GM23338 (cell line): Measurements from ENCODE around the gene PAM. TPM values are rescaled to one million over a fixed set of nuclear protein-coding genes. Genes with fewer than 3 reads are reported as not detected.

Source experiments
- ATAC-seq: fragments of 200-7000 bp; cut with Tn5 transposase; 3 replicates; pipeline ENCODE4 v1.9.1; 2020
- DNase-seq: peaks from one replicate; pipeline ENCODE4 v3.0.0-alpha.2; 2015; ENCODE audit warnings: low spot score
- H2AFZ ChIP-seq: fragments of 200-600 bp; sonication (generic); 2 replicates; pipeline ENCODE4 v1.8.0; 2016; ENCODE audit warnings: antibody characterized with exemption, mild to moderate bottlenecking, moderate library complexity
- H3F3A ChIP-seq: fragments of 200-600 bp; sonication (generic); replicated peaks from 2 replicates; pipeline ENCODE4 v1.8.0; 2017; ENCODE audit warnings: antibody characterized with exemption, mixed run types, low read depth
- H3K27ac ChIP-seq: fragments of 200-600 bp; sonication (generic); 2 replicates; pipeline ENCODE4 v1.6.1; 2016; ENCODE audit warnings: low read depth
- H3K27me3 ChIP-seq: fragments of 200-600 bp; sonication (generic); 2 replicates; pipeline ENCODE4 v1.8.0; 2016; ENCODE audit warnings: mild to moderate bottlenecking, mixed run types, moderate library complexity; ENCODE audit not compliant: insufficient read depth
- H3K36me3 ChIP-seq: fragments of 200-600 bp; sonication (generic); 2 replicates; pipeline ENCODE4 v1.8.0; 2016; ENCODE audit warnings: mild to moderate bottlenecking; ENCODE audit not compliant: insufficient read depth
- H3K4me1 ChIP-seq: fragments of 200-600 bp; sonication (generic); 2 replicates; pipeline ENCODE4 v1.8.0; 2016; ENCODE audit warnings: mild to moderate bottlenecking, moderate library complexity; ENCODE audit not compliant: insufficient read depth
- H3K4me2 ChIP-seq: fragments of 200-600 bp; sonication (generic); 2 replicates; pipeline ENCODE4 v1.7.1; 2017; ENCODE audit warnings: mixed run types
- H3K4me3 ChIP-seq: fragments of 200-600 bp; sonication (generic); 2 replicates; pipeline ENCODE4 v1.6.1; 2016; ENCODE audit warnings: mixed run types
- H3K79me2 ChIP-seq: fragments of 200-600 bp; sonication (generic); replicated peaks from 2 replicates; pipeline ENCODE4 v1.8.0; 2017; ENCODE audit warnings: mild to moderate bottlenecking; ENCODE audit not compliant: insufficient read depth
- H3K9me2 ChIP-seq: fragments of 200-600 bp; sonication (generic); 2 replicates; pipeline ENCODE4 v1.8.0; 2017; ENCODE audit not compliant: insufficient read depth
- H4K20me1 ChIP-seq: fragments of 200-600 bp; sonication (generic); replicated peaks from 2 replicates; pipeline ENCODE4 v1.8.0; 2017; ENCODE audit warnings: mild to moderate bottlenecking; ENCODE audit not compliant: insufficient read depth
- H3K27ac Mint-ChIP-seq: 2 replicates; pipeline ENCODE4 v1.8.0; 2020; ENCODE audit warnings: inconsistent platforms, mild to moderate bottlenecking, moderate library complexity, mixed read lengths
- H3K27me3 Mint-ChIP-seq: 3 replicates; pipeline ENCODE4 v1.8.0; 2022; ENCODE audit warnings: low read depth, mild to moderate bottlenecking, moderate library complexity, mixed read lengths, inconsistent platforms; ENCODE audit not compliant: insufficient read depth, poor library complexity
- H3K36me3 Mint-ChIP-seq: 3 replicates; pipeline ENCODE4 v1.8.0; 2021; ENCODE audit warnings: low read depth, mild to moderate bottlenecking, inconsistent platforms, moderate library complexity, mixed read lengths
- H3K4me1 Mint-ChIP-seq: 3 replicates; pipeline ENCODE4 v1.8.0; 2020; ENCODE audit warnings: mild to moderate bottlenecking, inconsistent platforms, mixed read lengths
- H3K4me3 Mint-ChIP-seq: 3 replicates; pipeline ENCODE4 v1.8.0; 2021; ENCODE audit warnings: moderate library complexity, mild to moderate bottlenecking, inconsistent platforms, mixed read lengths
- H3K9me3 Mint-ChIP-seq: 3 replicates; pipeline ENCODE4 v1.8.0; 2020; ENCODE audit warnings: moderate library complexity, mild to moderate bottlenecking, inconsistent platforms, mixed read lengths
- CTCF ChIP-seq, 2 experiments: fragments of 200-600 bp in 1 of 2; sonication (generic) in 1 of 2; conservative IDR thresholded peaks; 2 replicates each; pipeline versions ENCODE4 v1.5.1 to v1.6.1; 2016 to 2017; ENCODE audit warnings: antibody characterized with exemption in 2 of 2, low read depth in 2 of 2, mild to moderate bottlenecking in 2 of 2, moderate library complexity in 1 of 2
- EZH2phosphoT487 ChIP-seq: fragments of 200-600 bp; sonication (generic); IDR thresholded peaks from one replicate; pipeline ENCODE4 v1.8.1; 2018; ENCODE audit warnings: antibody characterized with exemption; ENCODE audit not compliant: unreplicated experiment
- POLR2AphosphoS5 ChIP-seq: IDR thresholded peaks from 2 replicates; pipeline ENCODE4 v1.6.1; 2016; ENCODE audit warnings: antibody characterized with exemption, low read depth
- REST ChIP-seq: IDR thresholded peaks from one replicate; pipeline ENCODE4 v1.6.1; 2018; ENCODE audit warnings: antibody characterized with exemption; ENCODE audit not compliant: unreplicated experiment
- ZNF331 ChIP-seq: fragments of 250-450 bp; sonication (Bioruptor Pico); IDR thresholded peaks from 2 replicates; pipeline ENCODE4 v1.5.0; 2020; ENCODE audit warnings: low read depth, mild to moderate bottlenecking, moderate library complexity
- ZNF462 ChIP-seq: fragments of 250-450 bp; sonication (Bioruptor Pico); IDR thresholded peaks from 2 replicates; pipeline ENCODE4 v1.5.0; 2020; ENCODE audit warnings: mild to moderate bottlenecking, moderate library complexity
- polyA plus RNA-seq: library from polyadenylated mRNA; unstranded; fragments of >200 nt; fragmentation: Nextera tagmentation; extraction: Ambion mirVana; gene quantifications from 2 replicates; pipeline ENCODE4 v1.2.1, GENCODE V29; 2016
- total RNA-seq: library from RNA; depleted of rRNA; stranded (reverse); fragments of >200 nt; shearing (Covaris generic); gene quantifications from 2 replicates; pipeline ENCODE4 v1.2.3, GENCODE V29; 2014
- TF ChIP-seq, protein P1 (sequence below): IDR thresholded peaks from 2 replicates; pipeline ENCODE4 v1.6.1; 2016; ENCODE audit warnings: antibody characterized with exemption

The PAM gene
- total and polyA plus RNA-seq, 2 experiments from 2014 or later, result 33.9 to 79.4 TPM

GRCh38 chr5:103005276-103005675 lies 250.2 kb downstream of the PAM start (continued):
- TF ChIP-seq ZNF462 (CRISPR knock-in tag) (no peak), EZH2phosphoT487 (no peak), CTCF (conservative IDR thresholded peaks at IDR 0.05; ENCODE audit: low read depth in 2 of 2) (no peak)

- no peak for DNase-seq
These were observed 251.8 kb downstream of the PAM start for GRCh38 chr5:103006921-103007320.

More at GRCh38 chr5:103006921-103007320, 251.8 kb downstream of the PAM start:
- Histone ChIP-seq H3K79me2 (no peaks in the 10 kb centered on the region), H3K27me3 (no peaks in the 10 kb centered on the region), H4K20me1 (no peaks in the 10 kb centered on the region), H3K4me2 (no peak overlapping the region), H3K36me3 (no peaks in the 10 kb centered on the region), H3K4me1 (no peaks in the 10 kb centered on the region), H3K4me3 (no peak overlapping the region), H2AFZ (no peak overlapping the region), H3K27ac (no peak overlapping the region), H3F3A (no peaks in the 10 kb centered on the region), H3K9me2 (no peaks in the 10 kb centered on the region)
- H3K27me3 Mint-ChIP-seq, result no peaks in the 10 kb centered on the region
- H3K27ac Mint-ChIP-seq, result no peak overlapping the region
- H3K9me3 Mint-ChIP-seq, result no peaks in the 10 kb centered on the region
- no peak for ATAC-seq
- TF ChIP-seq EZH2phosphoT487, result no peak
- no peak for TF ChIP-seq REST
- TF ChIP-seq ZNF331 (CRISPR knock-in tag), result no peak
- no peak for TF ChIP-seq CTCF (conservative IDR thresholded peaks at IDR 0.05; ENCODE audit: low read depth in 2 of 2)
- TF ChIP-seq, protein P1, sequence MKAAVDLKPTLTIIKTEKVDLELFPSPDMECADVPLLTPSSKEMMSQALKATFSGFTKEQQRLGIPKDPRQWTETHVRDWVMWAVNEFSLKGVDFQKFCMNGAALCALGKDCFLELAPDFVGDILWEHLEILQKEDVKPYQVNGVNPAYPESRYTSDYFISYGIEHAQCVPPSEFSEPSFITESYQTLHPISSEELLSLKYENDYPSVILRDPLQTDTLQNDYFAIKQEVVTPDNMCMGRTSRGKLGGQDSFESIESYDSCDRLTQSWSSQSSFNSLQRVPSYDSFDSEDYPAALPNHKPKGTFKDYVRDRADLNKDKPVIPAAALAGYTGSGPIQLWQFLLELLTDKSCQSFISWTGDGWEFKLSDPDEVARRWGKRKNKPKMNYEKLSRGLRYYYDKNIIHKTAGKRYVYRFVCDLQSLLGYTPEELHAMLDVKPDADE, result no peak
- TF ChIP-seq POLR2AphosphoS5, result no peak
- H3K4me1 Mint-ChIP-seq, result no peaks in the 10 kb centered on the region
- peaks cover 2% of the 10 kb centered on the region for H3K36me3 Mint-ChIP-seq
- no peak overlapping the region for H3K4me3 Mint-ChIP-seq
